Measurements from ENCODE around the gene VCX3A.

DNA sequence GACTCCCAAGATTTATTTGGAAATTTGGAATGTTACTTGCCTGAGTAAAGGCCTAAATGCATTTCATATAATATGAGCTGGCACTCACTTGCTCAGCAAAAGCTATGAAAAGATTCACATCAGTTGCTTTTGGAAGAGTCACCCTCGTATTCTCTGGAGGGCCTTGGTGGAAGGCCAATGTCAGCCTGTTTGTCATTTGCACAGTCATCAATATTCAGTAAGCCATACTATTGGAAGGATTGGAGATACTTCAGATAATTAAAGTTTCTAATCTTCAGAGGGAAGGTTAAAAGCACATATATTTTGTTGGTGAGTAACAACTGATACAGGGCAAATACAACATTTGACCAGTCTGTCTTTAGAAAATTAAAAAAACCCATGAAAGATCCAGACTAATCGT lies 36.6 kb downstream of the VCX3A start:
- TF ChIP-seq, protein P1, sequence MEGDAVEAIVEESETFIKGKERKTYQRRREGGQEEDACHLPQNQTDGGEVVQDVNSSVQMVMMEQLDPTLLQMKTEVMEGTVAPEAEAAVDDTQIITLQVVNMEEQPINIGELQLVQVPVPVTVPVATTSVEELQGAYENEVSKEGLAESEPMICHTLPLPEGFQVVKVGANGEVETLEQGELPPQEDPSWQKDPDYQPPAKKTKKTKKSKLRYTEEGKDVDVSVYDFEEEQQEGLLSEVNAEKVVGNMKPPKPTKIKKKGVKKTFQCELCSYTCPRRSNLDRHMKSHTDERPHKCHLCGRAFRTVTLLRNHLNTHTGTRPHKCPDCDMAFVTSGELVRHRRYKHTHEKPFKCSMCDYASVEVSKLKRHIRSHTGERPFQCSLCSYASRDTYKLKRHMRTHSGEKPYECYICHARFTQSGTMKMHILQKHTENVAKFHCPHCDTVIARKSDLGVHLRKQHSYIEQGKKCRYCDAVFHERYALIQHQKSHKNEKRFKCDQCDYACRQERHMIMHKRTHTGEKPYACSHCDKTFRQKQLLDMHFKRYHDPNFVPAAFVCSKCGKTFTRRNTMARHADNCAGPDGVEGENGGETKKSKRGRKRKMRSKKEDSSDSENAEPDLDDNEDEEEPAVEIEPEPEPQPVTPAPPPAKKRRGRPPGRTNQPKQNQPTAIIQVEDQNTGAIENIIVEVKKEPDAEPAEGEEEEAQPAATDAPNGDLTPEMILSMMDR (IDR thresholded peaks at IDR 0.05): no peak
- no peak for TF ChIP-seq EZH2 (IDR thresholded peaks at IDR 0.05; ENCODE audit: borderline replicate concordance, insufficient read depth, low read depth, low read length, poor library complexity, severe bottlenecking)
